Stimulated activated CD8-positive, alpha-beta memory T cell treated with anti-CD3 and anti-CD28 coated beads, Interleukin-4, amount 100 ng/mL, for 1 hour (primary cell): ENCODE data around the gene OR6B2.

Experiments
- DNase-seq, 2 donors: peaks; one replicate each; pipeline ENCODE4 v3.0.0-alpha.2; 2020; ENCODE audit warnings: low read depth in 2 of 2, low spot score in 1 of 2

The OR6B2 gene

DNA sequence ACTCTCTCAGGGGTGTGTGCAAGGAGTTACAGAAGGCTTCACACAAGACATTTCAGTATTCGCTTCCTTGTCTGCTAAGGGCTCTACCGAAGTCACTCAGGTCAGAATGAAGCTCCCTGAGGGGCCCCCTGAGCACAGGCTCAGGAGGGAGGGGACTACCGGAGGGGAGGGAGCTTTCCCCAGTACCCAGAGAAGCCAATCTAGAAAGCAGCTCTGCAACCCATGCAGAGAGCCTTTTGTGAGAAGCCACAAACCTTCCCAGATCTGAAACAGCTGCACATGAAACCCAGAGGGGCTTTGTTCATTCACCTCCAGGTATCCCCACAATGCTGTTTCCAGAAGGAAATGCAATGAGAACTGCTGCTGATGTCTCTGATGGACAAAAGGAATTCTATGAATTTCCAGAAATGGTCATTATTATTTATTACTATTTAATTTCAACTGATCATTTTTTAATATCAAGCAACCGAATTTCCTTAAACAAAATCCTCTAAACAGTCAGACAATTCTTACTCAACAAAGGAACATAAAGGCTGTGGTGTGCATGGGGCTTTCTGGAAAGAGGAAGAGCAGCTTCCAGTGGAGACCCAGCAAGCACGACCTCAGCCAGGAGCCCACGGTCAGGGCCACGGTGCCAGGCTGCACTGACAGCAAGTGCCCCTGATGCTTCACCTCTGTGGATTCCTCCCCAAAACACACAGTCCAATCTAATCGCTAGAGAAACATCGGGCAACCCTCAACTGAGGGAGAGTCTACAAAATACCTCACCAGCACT, 47.0 kb downstream of the OR6B2 start:
- DNase-seq = no peak
